ENCODE data around the gene C6orf136.

DNA sequence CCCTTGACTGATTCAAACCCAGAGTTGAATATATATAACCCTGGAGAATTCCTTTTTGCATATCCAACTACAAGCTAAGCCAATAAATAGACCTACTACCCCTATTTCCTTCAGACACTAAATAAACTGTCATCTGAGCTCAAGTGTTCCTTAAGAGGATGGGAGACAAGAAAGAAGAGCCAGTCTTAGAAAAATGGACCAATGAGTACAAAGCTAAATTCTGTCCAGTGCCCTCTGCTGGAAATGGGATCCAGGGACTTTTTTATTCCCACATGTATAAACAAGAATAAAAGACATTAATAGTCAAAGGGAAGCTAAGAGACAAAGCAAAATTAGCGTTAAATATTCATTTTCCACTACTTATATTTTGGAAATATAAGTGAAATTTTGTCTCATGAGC, 34.7 kb upstream of the C6orf136 start:
- peak; percentile 24 for TF ChIP-seq CTCF (IDR thresholded peaks at IDR 0.05; ENCODE audit: low read depth, low read length, missing input control)
- TF ChIP-seq RAD21 (IDR thresholded peaks at IDR 0.05), result peak in 1 of 2 donors; percentile 40
- TF ChIP-seq GABPA (IDR thresholded peaks at IDR 0.05 in 1 of 2, conservative IDR thresholded peaks at IDR 0.05 in 1 of 2), result no peak
- TF ChIP-seq ZBTB33 (IDR thresholded peaks at IDR 0.05), result no peak
